Esophagus squamous epithelium (tissue), 4 donors: ENCODE measurements around the gene EPHA2.
A peak's percentile ranks its signal among the peaks of the same experiment; 100 is the strongest.

Experiments
- CTCF ChIP-seq, 6 experiments: fragments of 450-650 bp in 4 of 6; fragments of 200-600 bp in 2 of 6; sonication (generic) in 2 of 6; IDR thresholded peaks; one replicate each; pipeline ENCODE4 v1.5.1; 2016 to 2019; ENCODE audit warnings: antibody characterized with exemption in 6 of 6, mild to moderate bottlenecking in 4 of 6, moderate library complexity in 4 of 6
- POLR2A ChIP-seq, 4 donors: fragments of 450-650 bp; IDR thresholded peaks; one replicate each; pipeline ENCODE4 v1.6.1; 2017; ENCODE audit warnings: antibody characterized with exemption in 4 of 4, mild to moderate bottlenecking in 4 of 4, moderate library complexity in 3 of 4

GRCh38 chr1:16184557-16185303, 28.9 kb upstream of the EPHA2 start:
- TF ChIP-seq CTCF (IDR thresholded peaks at IDR 0.05) (peak in 2 of 6 experiments; percentile 16 to 36), POLR2A (IDR thresholded peaks at IDR 0.05) (no peak)
